ENCODE measurements around the gene ANXA8L1.
"Not testable (repeated sequence)": the region's sequence is repeated elsewhere in the genome, so short reads cannot be mapped to it uniquely, and the experiment has no call there.

ANXA8L1 gene

GRCh38 chr10:46375406-46375805, at the start of gene ANXA8L1:
TSS of gene ANXA8L1 (plus strand) at chr10:46375776. CDS start at chr10:46375852, 76 bp downstream.
- not testable (repeated sequence) for DNase-seq (ENCODE audit: low read depth)

- DNase-seq (ENCODE audit: low read depth): peak; percentile 52
Measured at GRCh38 chr10:46326066-46326465, 49.5 kb upstream of the ANXA8L1 start.

GRCh38 chr10:46326971-46327370, 48.6 kb upstream of the ANXA8L1 start:
- no peak for DNase-seq (ENCODE audit: low read depth)

GRCh38 chr10:46327685-46328084, 47.9 kb upstream of the ANXA8L1 start:
- no peak for DNase-seq (ENCODE audit: low read depth)

GRCh38 chr10:46328853-46329689, 46.5 kb upstream of the ANXA8L1 start:
- no peak for DNase-seq (ENCODE audit: low read depth)

GRCh38 chr10:46329690-46330016, 45.9 kb upstream of the ANXA8L1 start:
- no peak for DNase-seq (ENCODE audit: low read depth)

GRCh38 chr10:46330894-46331293, 44.7 kb upstream of the ANXA8L1 start:
- no peak for DNase-seq (ENCODE audit: low read depth)

GRCh38 chr10:46365484-46365883, 10.1 kb upstream of the ANXA8L1 start:
- peak; percentile 65 for DNase-seq (ENCODE audit: low read depth)

GRCh38 chr10:46367209-46367608, 8.4 kb upstream of the ANXA8L1 start:
- not testable (repeated sequence) for DNase-seq (ENCODE audit: low read depth)

- not testable (repeated sequence) for DNase-seq (ENCODE audit: low read depth)
Measured at GRCh38 chr10:46367666-46368240, 7.8 kb upstream of the ANXA8L1 start.

GRCh38 chr10:46368956-46369355, 6.6 kb upstream of the ANXA8L1 start:
- not testable (repeated sequence) for DNase-seq (ENCODE audit: low read depth)

- not testable (repeated sequence) for DNase-seq (ENCODE audit: low read depth)
Measured at GRCh38 chr10:46374410-46374809, 1.2 kb upstream of the ANXA8L1 start.

- DNase-seq (ENCODE audit: low read depth): not testable (repeated sequence)
Measured at GRCh38 chr10:46377022-46377421, 1.4 kb downstream of the ANXA8L1 start.

- not testable (repeated sequence) for DNase-seq (ENCODE audit: low read depth)
Measured at GRCh38 chr10:46377651-46378050, 2.1 kb downstream of the ANXA8L1 start.

- DNase-seq (ENCODE audit: low read depth): not testable (repeated sequence)
Measured at GRCh38 chr10:46378108-46378507, 2.5 kb downstream of the ANXA8L1 start.

GRCh38 chr10:46379233-46379848, 3.8 kb downstream of the ANXA8L1 start:
- DNase-seq (ENCODE audit: low read depth): not testable (repeated sequence)

- not testable (repeated sequence) for DNase-seq (ENCODE audit: low read depth)
Measured at GRCh38 chr10:46385858-46386257, 10.3 kb downstream of the ANXA8L1 start.

GRCh38 chr10:46386694-46387093, 11.1 kb downstream of the ANXA8L1 start:
- DNase-seq (ENCODE audit: low read depth): not testable (repeated sequence)

- not testable (repeated sequence) for DNase-seq (ENCODE audit: low read depth)
Measured at GRCh38 chr10:46387309-46387902, 11.8 kb downstream of the ANXA8L1 start.

- DNase-seq (ENCODE audit: low read depth): not testable (repeated sequence)
Measured at GRCh38 chr10:46391422-46391821, 15.8 kb downstream of the ANXA8L1 start.

GRCh38 chr10:46396441-46397279, 21.1 kb downstream of the ANXA8L1 start:
- DNase-seq (ENCODE audit: low read depth): peak; percentile 90

- DNase-seq (ENCODE audit: low read depth): peak; percentile 5
Measured at GRCh38 chr10:46397767-46398166, 22.2 kb downstream of the ANXA8L1 start.
